Measurements from ENCODE around the gene ECPAS.
"Not testable (repeated sequence)": the region's sequence is repeated elsewhere in the genome, so short reads cannot be mapped to it uniquely, and the experiment has no call there.

ECPAS gene

GRCh38 chr9:111475195-111475594 lies 9.0 kb downstream of the ECPAS start:
- DNase-seq, result no peak

GRCh38 chr9:111474385-111474784 lies 9.8 kb downstream of the ECPAS start:
- DNase-seq, result no peak

- no peak for DNase-seq
These were observed 16.3 kb downstream of the ECPAS start for GRCh38 chr9:111467778-111468367.

- DNase-seq, result no peak
These were observed 21.1 kb downstream of the ECPAS start for GRCh38 chr9:111463048-111463447.

GRCh38 chr9:111458139-111459009 lies 25.8 kb downstream of the ECPAS start:
- no peak for DNase-seq

- no peak for DNase-seq
These were observed 27.7 kb downstream of the ECPAS start for GRCh38 chr9:111456529-111456928.

GRCh38 chr9:111455638-111456037 lies 28.5 kb downstream of the ECPAS start:
- no peak for DNase-seq

- no peak for DNase-seq
These were observed 29.4 kb downstream of the ECPAS start for GRCh38 chr9:111454751-111455150.

- no peak for DNase-seq
These were observed 32.6 kb downstream of the ECPAS start for GRCh38 chr9:111451570-111451969.

- no peak for DNase-seq
These were observed 34.1 kb downstream of the ECPAS start for GRCh38 chr9:111450124-111450523.

GRCh38 chr9:111449705-111450104 lies 34.5 kb downstream of the ECPAS start:
- no peak for DNase-seq

GRCh38 chr9:111445799-111446198 lies 38.4 kb downstream of the ECPAS start:
- DNase-seq, result not testable (repeated sequence)

- no peak for DNase-seq
These were observed 40.7 kb downstream of the ECPAS start for GRCh38 chr9:111443454-111443853.

- DNase-seq, result no peak
These were observed 41.7 kb downstream of the ECPAS start for GRCh38 chr9:111442360-111443027.

- DNase-seq, result no peak
These were observed 44.0 kb downstream of the ECPAS start for GRCh38 chr9:111440226-111440625.

GRCh38 chr9:111438541-111439235 lies 45.5 kb downstream of the ECPAS start:
- DNase-seq, result no peak

- DNase-seq, result no peak
These were observed 47.6 kb downstream of the ECPAS start for GRCh38 chr9:111436571-111436970.

- no peak for DNase-seq
These were observed 51.1 kb downstream of the ECPAS start for GRCh38 chr9:111433082-111433481.

GRCh38 chr9:111431684-111432083 lies 52.5 kb downstream of the ECPAS start:
- DNase-seq, result no peak

GRCh38 chr9:111429175-111429574 lies 55.0 kb downstream of the ECPAS start:
- no peak for DNase-seq

- DNase-seq, result peak in 1 of 5 donors; percentile 40
These were observed 57.0 kb downstream of the ECPAS start for GRCh38 chr9:111427186-111427585.

GRCh38 chr9:111423389-111423788 lies 60.8 kb downstream of the ECPAS start:
- no peak for DNase-seq

- DNase-seq, result no peak
These were observed 69.8 kb downstream of the ECPAS start for GRCh38 chr9:111414406-111414805.

Data from T-helper 1 cell (primary cell).